IgD-negative memory B cell (primary cell): ENCODE data around the gene LRRC4B. TPM values are rescaled to one million over a fixed set of nuclear protein-coding genes. Genes with fewer than 3 reads are reported as not detected.

Experiments used
- H3K27ac Mint-ChIP-seq, 3 donors: one replicate each; pipeline ENCODE4 v1.8.0; 2020 to 2022; ENCODE audit warnings: mild to moderate bottlenecking in 3 of 3, mixed read lengths in 3 of 3, moderate library complexity in 1 of 3
- H3K27me3 Mint-ChIP-seq: one replicate; pipeline ENCODE4 v1.8.0; 2021; ENCODE audit warnings: mixed read lengths
- H3K36me3 Mint-ChIP-seq: one replicate; pipeline ENCODE4 v1.8.0; 2020; ENCODE audit warnings: mild to moderate bottlenecking, mixed read lengths
- H3K4me1 Mint-ChIP-seq, 3 donors: one replicate each; pipeline ENCODE4 v1.8.0; 2020 to 2022; ENCODE audit warnings: mixed read lengths in 3 of 3, mild to moderate bottlenecking in 1 of 3
- H3K4me3 Mint-ChIP-seq, 4 donors: one replicate each; pipeline ENCODE4 v1.8.0; 2020 to 2022; ENCODE audit warnings: mild to moderate bottlenecking in 4 of 4, mixed read lengths in 4 of 4, moderate library complexity in 3 of 4
- H3K9me3 Mint-ChIP-seq, 3 donors: one replicate each; pipeline ENCODE4 v1.8.0; 2020 to 2021; ENCODE audit warnings: mixed read lengths in 3 of 3, mild to moderate bottlenecking in 1 of 3
- polyA plus RNA-seq: library from polyadenylated mRNA; unstranded; fragments of 300-500 nt; fragmentation: Illumina TruSeq; gene quantifications from one replicate; pipeline ENCODE4 v1.2.3, GENCODE V29; 2021

LRRC4B gene
- polyA plus RNA-seq, 1 donor from 2014 or later = not detected

- H3K27me3 Mint-ChIP-seq = peaks cover 43% of the 10 kb centered on the region
- H3K4me1 Mint-ChIP-seq = peaks cover 0 to 6% (median 0%) of the 10 kb centered on the region in 3 donors
- H3K4me3 Mint-ChIP-seq = no peak overlapping the region
- no peaks in the 10 kb centered on the region for H3K9me3 Mint-ChIP-seq
- H3K36me3 Mint-ChIP-seq = no peaks in the 10 kb centered on the region
- no peak overlapping the region for H3K27ac Mint-ChIP-seq
Observed at GRCh38 chr19:50564229-50565105, 3.8 kb downstream of the LRRC4B start.

GRCh38 chr19:50563597-50563996 is 4.6 kb downstream of the LRRC4B start:
- Mint-ChIP-seq H3K4me3 (peak overlapping the region in 1 of 4 donors; percentile 57), H3K36me3 (no peaks in the 10 kb centered on the region), H3K4me1 (peaks cover 0 to 6% (median 0%) of the 10 kb centered on the region in 3 donors), H3K27ac (no peak overlapping the region), H3K9me3 (no peaks in the 10 kb centered on the region), H3K27me3 (peaks cover 42% of the 10 kb centered on the region)

- H3K27me3 Mint-ChIP-seq = peaks cover 45% of the 10 kb centered on the region
- no peaks in the 10 kb centered on the region for H3K36me3 Mint-ChIP-seq
- H3K4me1 Mint-ChIP-seq = peaks cover 0 to 6% (median 0%) of the 10 kb centered on the region in 3 donors
- no peak overlapping the region for H3K27ac Mint-ChIP-seq
- no peak overlapping the region for H3K4me3 Mint-ChIP-seq
- no peaks in the 10 kb centered on the region for H3K9me3 Mint-ChIP-seq
Observed at GRCh38 chr19:50562996-50563395, 5.2 kb downstream of the LRRC4B start.

- H3K4me3 Mint-ChIP-seq = no peak overlapping the region
- no peaks in the 10 kb centered on the region for H3K9me3 Mint-ChIP-seq
- no peak overlapping the region for H3K27ac Mint-ChIP-seq
- H3K27me3 Mint-ChIP-seq = peaks cover 47% of the 10 kb centered on the region
- peaks cover 0 to 6% (median 0%) of the 10 kb centered on the region in 3 donors for H3K4me1 Mint-ChIP-seq
- no peaks in the 10 kb centered on the region for H3K36me3 Mint-ChIP-seq
Observed at GRCh38 chr19:50562329-50562728, 5.9 kb downstream of the LRRC4B start.

GRCh38 chr19:50559636-50560035 is 8.6 kb downstream of the LRRC4B start:
- Mint-ChIP-seq H3K9me3 (peaks cover 0 to 1% (median 0%) of the 10 kb centered on the region in 3 donors), H3K27me3 (peaks cover 45% of the 10 kb centered on the region), H3K27ac (no peak overlapping the region), H3K4me1 (peaks cover 0 to 4% (median 0%) of the 10 kb centered on the region in 3 donors), H3K4me3 (no peak overlapping the region), H3K36me3 (no peaks in the 10 kb centered on the region)

GRCh38 chr19:50558449-50558848 is 9.8 kb downstream of the LRRC4B start:
- no peak overlapping the region for H3K27ac Mint-ChIP-seq
- peaks cover 0 to 4% (median 0%) of the 10 kb centered on the region in 3 donors for H3K4me1 Mint-ChIP-seq
- H3K9me3 Mint-ChIP-seq = peaks cover 0 to 3% (median 0%) of the 10 kb centered on the region in 3 donors
- peak overlapping the region in 1 of 4 donors; percentile 54 for H3K4me3 Mint-ChIP-seq
- H3K36me3 Mint-ChIP-seq = no peaks in the 10 kb centered on the region
- H3K27me3 Mint-ChIP-seq = peaks cover 42% of the 10 kb centered on the region

- H3K9me3 Mint-ChIP-seq = peaks cover 0 to 5% (median 0%) of the 10 kb centered on the region in 3 donors
- peaks cover 0 to 4% (median 0%) of the 10 kb centered on the region in 3 donors for H3K4me1 Mint-ChIP-seq
- peaks cover 46% of the 10 kb centered on the region for H3K27me3 Mint-ChIP-seq
- no peak overlapping the region for H3K4me3 Mint-ChIP-seq
- no peak overlapping the region for H3K27ac Mint-ChIP-seq
- no peaks in the 10 kb centered on the region for H3K36me3 Mint-ChIP-seq
Observed at GRCh38 chr19:50558039-50558438, 10.2 kb downstream of the LRRC4B start.

GRCh38 chr19:50557009-50557613 is 11.1 kb downstream of the LRRC4B start:
- no peaks in the 10 kb centered on the region for H3K36me3 Mint-ChIP-seq
- peak overlapping the region in 1 of 4 donors; percentile 75 for H3K4me3 Mint-ChIP-seq
- H3K27ac Mint-ChIP-seq = no peak overlapping the region
- H3K9me3 Mint-ChIP-seq = peaks cover 0 to 5% (median 0%) of the 10 kb centered on the region in 3 donors
- H3K27me3 Mint-ChIP-seq = peaks cover 45% of the 10 kb centered on the region
- peaks cover 0 to 4% (median 0%) of the 10 kb centered on the region in 3 donors for H3K4me1 Mint-ChIP-seq

- Mint-ChIP-seq H3K9me3 (peaks cover 0 to 5% (median 0%) of the 10 kb centered on the region in 3 donors), H3K27ac (no peak overlapping the region), H3K27me3 (peaks cover 45% of the 10 kb centered on the region), H3K4me1 (peaks cover 0 to 4% (median 0%) of the 10 kb centered on the region in 3 donors), H3K4me3 (peak overlapping the region; percentile 35 to 94 (median 82)), H3K36me3 (no peaks in the 10 kb centered on the region)
Observed at GRCh38 chr19:50556282-50557008, 11.8 kb downstream of the LRRC4B start.

GRCh38 chr19:50555450-50556281 is 12.6 kb downstream of the LRRC4B start:
- Mint-ChIP-seq H3K27ac (no peak overlapping the region), H3K4me3 (peak overlapping the region in 2 of 4 donors; percentile 79 to 94), H3K9me3 (peaks cover 0 to 5% (median 0%) of the 10 kb centered on the region in 3 donors), H3K4me1 (peaks cover 0 to 4% (median 0%) of the 10 kb centered on the region in 3 donors), H3K36me3 (no peaks in the 10 kb centered on the region), H3K27me3 (peaks cover 43% of the 10 kb centered on the region)

- H3K9me3 Mint-ChIP-seq = peaks cover 0 to 5% (median 0%) of the 10 kb centered on the region in 3 donors
- H3K36me3 Mint-ChIP-seq = no peaks in the 10 kb centered on the region
- H3K4me1 Mint-ChIP-seq = peaks cover 0 to 4% (median 0%) of the 10 kb centered on the region in 3 donors
- H3K4me3 Mint-ChIP-seq = peak overlapping the region in 2 of 4 donors; percentile 43 to 60
- peaks cover 47% of the 10 kb centered on the region for H3K27me3 Mint-ChIP-seq
- no peak overlapping the region for H3K27ac Mint-ChIP-seq
Observed at GRCh38 chr19:50555033-50555432, 13.2 kb downstream of the LRRC4B start.

- Mint-ChIP-seq H3K27me3 (peaks cover 50% of the 10 kb centered on the region), H3K27ac (peak overlapping the region in 1 of 3 donors; percentile 77), H3K36me3 (no peaks in the 10 kb centered on the region), H3K4me1 (peaks cover 0 to 4% (median 0%) of the 10 kb centered on the region in 3 donors), H3K4me3 (no peak overlapping the region), H3K9me3 (peaks cover 0 to 5% (median 0%) of the 10 kb centered on the region in 3 donors)
Observed at GRCh38 chr19:50554212-50554611, 14.0 kb downstream of the LRRC4B start.

GRCh38 chr19:50553134-50553703 is 15.0 kb downstream of the LRRC4B start:
- H3K27ac Mint-ChIP-seq = no peak overlapping the region
- peaks cover 0 to 5% (median 0%) of the 10 kb centered on the region in 3 donors for H3K9me3 Mint-ChIP-seq
- peak overlapping the region in 1 of 4 donors; percentile 79 for H3K4me3 Mint-ChIP-seq
- H3K27me3 Mint-ChIP-seq = peaks cover 46% of the 10 kb centered on the region
- H3K4me1 Mint-ChIP-seq = peaks cover 0 to 4% (median 0%) of the 10 kb centered on the region in 3 donors
- no peaks in the 10 kb centered on the region for H3K36me3 Mint-ChIP-seq

- H3K4me1 Mint-ChIP-seq = peaks cover 0 to 4% (median 0%) of the 10 kb centered on the region in 3 donors
- H3K4me3 Mint-ChIP-seq = peak overlapping the region in 1 of 4 donors; percentile 19
- no peak overlapping the region for H3K27ac Mint-ChIP-seq
- peaks cover 0 to 5% (median 0%) of the 10 kb centered on the region in 3 donors for H3K9me3 Mint-ChIP-seq
- no peaks in the 10 kb centered on the region for H3K36me3 Mint-ChIP-seq
- peaks cover 48% of the 10 kb centered on the region for H3K27me3 Mint-ChIP-seq
Observed at GRCh38 chr19:50552540-50552939, 15.7 kb downstream of the LRRC4B start.
